HepG2 (cell line): ENCODE data around the gene EXOSC6. TPM values are rescaled to one million over a fixed set of nuclear protein-coding genes. Genes with fewer than 3 reads are reported as not detected.

Experiments
- ARHGAP35 ChIP-seq: sonication (generic); formaldehyde crosslinking; IDR thresholded peaks from 2 replicates; pipeline ENCODE4 v1.9.0; 2022; ENCODE audit warnings: mild to moderate bottlenecking, inconsistent platforms, moderate library complexity, missing genetic modification reagents, borderline replicate concordance
- BRCA1 ChIP-seq: sonication (generic); formaldehyde crosslinking; IDR thresholded peaks from 2 replicates; pipeline ENCODE4 v1.4.0; 2020; ENCODE audit warnings: missing genetic modification reagents
- DR1 ChIP-seq: sonication (generic); formaldehyde crosslinking; IDR thresholded peaks from 2 replicates; pipeline ENCODE4 v1.8.0; 2021; ENCODE audit warnings: mild to moderate bottlenecking, missing genetic modification reagents, inconsistent platforms
- HNF4A ChIP-seq: sonication (generic); formaldehyde crosslinking; IDR thresholded peaks from 2 replicates; pipeline ENCODE4 v1.4.0; 2020; ENCODE audit warnings: missing genetic modification reagents
- SIN3B ChIP-seq: fragments of 150-350 bp; IDR thresholded peaks from 2 replicates; pipeline ENCODE4 v1.6.1; 2014; ENCODE audit warnings: low read length
- SPEN ChIP-seq: sonication (generic); formaldehyde crosslinking; IDR thresholded peaks from 2 replicates; pipeline ENCODE4 v1.5.1; 2020; ENCODE audit warnings: low read depth, mild to moderate bottlenecking, missing genetic modification reagents
- ZFP90 ChIP-seq: sonication (generic); formaldehyde crosslinking; IDR thresholded peaks from 2 replicates; pipeline ENCODE4 v1.8.0; 2022; ENCODE audit warnings: missing genetic modification reagents, mild to moderate bottlenecking, inconsistent platforms, borderline replicate concordance
- ZFX ChIP-seq: sonication (generic); formaldehyde crosslinking; IDR thresholded peaks from 2 replicates; pipeline ENCODE4 v1.4.0; 2020; ENCODE audit warnings: mild to moderate bottlenecking, low read depth, missing genetic modification reagents, moderate library complexity
- ZNF143 ChIP-seq: sonication (generic); formaldehyde crosslinking; IDR thresholded peaks from 2 replicates; pipeline ENCODE4 v1.4.0; 2020; ENCODE audit warnings: missing genetic modification reagents
- ZNF225 ChIP-seq: sonication (generic); formaldehyde crosslinking; IDR thresholded peaks from 2 replicates; pipeline ENCODE4 v1.4.0; 2020; ENCODE audit warnings: mild to moderate bottlenecking, missing genetic modification reagents
- ZNF567 ChIP-seq: sonication (generic); formaldehyde crosslinking; IDR thresholded peaks from 2 replicates; pipeline ENCODE4 v1.8.1; 2023; ENCODE audit warnings: mild to moderate bottlenecking, missing genetic modification reagents, borderline replicate concordance
- ZNF761 ChIP-seq: sonication (generic); formaldehyde crosslinking; conservative IDR thresholded peaks from 2 replicates; pipeline ENCODE4 v1.4.0; 2020; ENCODE audit warnings: mild to moderate bottlenecking, missing genetic modification reagents
- polyA plus RNA-seq, 8 experiments: library from polyadenylated mRNA; depleted of rRNA in 3 of 8; stranded (reverse) in 7 of 8; unstranded in 1 of 8; fragments of >200 nt; fragmentation: Illumina TruSeq in 4 of 8; extraction: Trizol in 4 of 8; gene quantifications; 2 replicates each; pipeline versions ENCODE4 v1.2.1 to v1.2.3, GENCODE V29; 2011 to 2016; ENCODE audit warnings: low read depth in 4 of 8, missing spikeins in 1 of 8, mixed read lengths in 1 of 8; ENCODE audit not compliant: insufficient read depth in 1 of 8
- total RNA-seq, 5 experiments: library from RNA; depleted of rRNA; stranded (reverse); fragments of >200 nt; fragmentation: Illumina TruSeq; extraction: Trizol; gene quantifications; 2 replicates each; pipeline ENCODE4 v1.2.3, GENCODE V29; 2016; ENCODE audit warnings: low read depth in 1 of 5
- TF ChIP-seq, protein P1 (sequence below): IDR thresholded peaks from 2 replicates; pipeline ENCODE4 v1.6.1; 2016; ENCODE audit warnings: mild to moderate bottlenecking
- TF ChIP-seq, protein P2 (sequence below): sonication (generic); formaldehyde crosslinking; IDR thresholded peaks from 2 replicates; pipeline ENCODE4 v1.4.0; 2020; ENCODE audit warnings: missing genetic modification reagents, borderline replicate concordance
- TF ChIP-seq, protein P3 (sequence below): sonication (generic); formaldehyde crosslinking; IDR thresholded peaks from 2 replicates; pipeline ENCODE4 v1.5.0; 2020; ENCODE audit warnings: missing genetic modification reagents, mild to moderate bottlenecking, borderline replicate concordance
- TF ChIP-seq, protein P4 (sequence below), 2 experiments: sonication (generic) in 1 of 2; formaldehyde crosslinking in 1 of 2; IDR thresholded peaks; 2 replicates each; pipeline versions ENCODE4 v1.6.1 to v1.9.0; 2014 to 2022; ENCODE audit warnings: antibody characterized with exemption in 1 of 2, borderline replicate concordance in 1 of 2, inconsistent platforms in 1 of 2, low read depth in 1 of 2, missing genetic modification reagents in 1 of 2

The EXOSC6 gene
- total and polyA plus RNA-seq, 2 of the 13 experiments (the other 11 are each of a cell fraction or from before 2014, with no cell fraction given) = 13.1 to 39.9 TPM

DNA sequence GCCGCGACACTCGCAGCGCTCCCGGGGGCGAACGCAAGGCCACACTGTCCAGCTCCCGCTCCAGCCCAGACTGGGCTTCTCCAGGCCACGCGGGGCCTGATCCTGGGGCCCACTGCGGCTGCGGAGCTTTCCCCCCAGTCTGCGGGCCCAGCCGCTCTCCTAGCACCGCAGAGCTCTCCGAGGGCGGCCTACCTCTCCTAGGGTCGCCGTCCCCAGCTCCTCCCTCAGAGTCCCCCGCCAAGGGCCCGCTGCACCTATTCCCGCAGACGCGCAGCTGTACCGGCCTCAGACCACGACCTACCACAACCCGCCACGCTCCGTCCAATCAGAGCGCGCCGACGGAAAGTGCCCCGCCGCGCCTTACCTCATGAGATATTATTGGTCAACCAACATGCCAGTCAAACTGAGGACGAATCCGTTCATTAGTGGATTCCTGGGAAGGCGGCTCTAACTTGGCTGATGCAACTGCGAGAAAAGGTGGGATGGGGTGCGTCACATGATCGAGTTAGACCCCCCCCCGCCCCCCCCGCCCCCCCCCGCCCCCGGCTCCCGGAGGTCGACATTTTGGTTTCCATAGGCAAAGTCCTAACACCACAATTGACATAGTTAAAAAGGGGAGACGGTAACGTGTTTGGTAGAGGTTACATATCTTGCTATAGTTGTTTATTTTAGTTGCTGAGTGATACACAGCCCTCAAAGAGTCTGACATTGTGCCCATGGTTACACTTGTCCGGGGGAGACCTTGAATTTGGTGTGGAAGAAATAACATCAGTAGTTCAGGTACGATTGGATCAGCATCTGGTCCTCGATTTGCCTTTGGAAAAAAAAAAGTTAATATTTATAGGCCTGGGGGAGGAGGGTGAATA is 37.7 kb upstream of the EXOSC6 start, which contains the start of gene AARS1 (continued):
- no peak; the same call in 1 of the 2 replicates for TF ChIP-seq ZNF143 (CRISPR knock-in tag)
- TF ChIP-seq ZNF761 (CRISPR knock-in tag) = 0 out of 2 replicates have a peak, but pooled peaks have one; percentile 45
- TF ChIP-seq ZNF225 (CRISPR knock-in tag) = peak; percentile 91
- peak; percentile 100 for TF ChIP-seq ZFX (CRISPR knock-in tag)
- TF ChIP-seq, protein P1, sequence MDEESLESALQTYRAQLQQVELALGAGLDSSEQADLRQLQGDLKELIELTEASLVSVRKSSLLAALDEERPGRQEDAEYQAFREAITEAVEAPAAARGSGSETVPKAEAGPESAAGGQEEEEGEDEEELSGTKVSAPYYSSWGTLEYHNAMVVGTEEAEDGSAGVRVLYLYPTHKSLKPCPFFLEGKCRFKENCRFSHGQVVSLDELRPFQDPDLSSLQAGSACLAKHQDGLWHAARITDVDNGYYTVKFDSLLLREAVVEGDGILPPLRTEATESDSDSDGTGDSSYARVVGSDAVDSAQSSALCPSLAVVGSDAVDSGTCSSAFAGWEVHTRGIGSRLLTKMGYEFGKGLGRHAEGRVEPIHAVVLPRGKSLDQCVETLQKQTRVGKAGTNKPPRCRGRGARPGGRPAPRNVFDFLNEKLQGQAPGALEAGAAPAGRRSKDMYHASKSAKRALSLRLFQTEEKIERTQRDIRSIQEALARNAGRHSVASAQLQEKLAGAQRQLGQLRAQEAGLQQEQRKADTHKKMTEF (CRISPR knock-in tag) = peak; percentile 91; the same call in 1 of the 2 replicates
- TF ChIP-seq, protein P2, sequence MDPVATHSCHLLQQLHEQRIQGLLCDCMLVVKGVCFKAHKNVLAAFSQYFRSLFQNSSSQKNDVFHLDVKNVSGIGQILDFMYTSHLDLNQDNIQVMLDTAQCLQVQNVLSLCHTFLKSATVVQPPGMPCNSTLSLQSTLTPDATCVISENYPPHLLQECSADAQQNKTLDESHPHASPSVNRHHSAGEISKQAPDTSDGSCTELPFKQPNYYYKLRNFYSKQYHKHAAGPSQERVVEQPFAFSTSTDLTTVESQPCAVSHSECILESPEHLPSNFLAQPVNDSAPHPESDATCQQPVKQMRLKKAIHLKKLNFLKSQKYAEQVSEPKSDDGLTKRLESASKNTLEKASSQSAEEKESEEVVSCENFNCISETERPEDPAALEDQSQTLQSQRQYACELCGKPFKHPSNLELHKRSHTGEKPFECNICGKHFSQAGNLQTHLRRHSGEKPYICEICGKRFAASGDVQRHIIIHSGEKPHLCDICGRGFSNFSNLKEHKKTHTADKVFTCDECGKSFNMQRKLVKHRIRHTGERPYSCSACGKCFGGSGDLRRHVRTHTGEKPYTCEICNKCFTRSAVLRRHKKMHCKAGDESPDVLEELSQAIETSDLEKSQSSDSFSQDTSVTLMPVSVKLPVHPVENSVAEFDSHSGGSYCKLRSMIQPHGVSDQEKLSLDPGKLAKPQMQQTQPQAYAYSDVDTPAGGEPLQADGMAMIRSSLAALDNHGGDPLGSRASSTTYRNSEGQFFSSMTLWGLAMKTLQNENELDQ (CRISPR knock-in tag) = no peak
- TF ChIP-seq ARHGAP35 = peak; percentile 79; the same call in 1 of the 2 replicates
- TF ChIP-seq, protein P3, sequence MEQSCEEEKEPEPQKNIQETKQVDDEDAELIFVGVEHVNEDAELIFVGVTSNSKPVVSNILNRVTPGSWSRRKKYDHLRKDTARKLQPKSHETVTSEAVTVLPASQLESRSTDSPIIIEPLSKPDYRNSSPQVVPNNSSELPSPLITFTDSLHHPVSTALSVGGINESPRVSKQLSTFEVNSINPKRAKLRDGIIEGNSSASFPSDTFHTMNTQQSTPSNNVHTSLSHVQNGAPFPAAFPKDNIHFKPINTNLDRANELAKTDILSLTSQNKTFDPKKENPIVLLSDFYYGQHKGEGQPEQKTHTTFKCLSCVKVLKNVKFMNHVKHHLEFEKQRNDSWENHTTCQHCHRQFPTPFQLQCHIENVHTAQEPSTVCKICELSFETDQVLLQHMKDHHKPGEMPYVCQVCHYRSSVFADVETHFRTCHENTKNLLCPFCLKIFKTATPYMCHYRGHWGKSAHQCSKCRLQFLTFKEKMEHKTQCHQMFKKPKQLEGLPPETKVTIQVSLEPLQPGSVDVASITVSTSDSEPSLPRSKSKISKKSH (CRISPR knock-in tag) = peak; percentile 87
- peak; percentile 46; the same call in 1 of the 2 replicates for TF ChIP-seq HNF4A
- peak; percentile 89 for TF ChIP-seq BRCA1 (CRISPR knock-in tag)
- no peak for TF ChIP-seq ZNF567
- peak; percentile 94; the same call in 1 of the 2 replicates for TF ChIP-seq ZFP90 (CRISPR knock-in tag)
- peak; percentile 83 for TF ChIP-seq SPEN
- peak; percentile 89 for TF ChIP-seq DR1 (CRISPR knock-in tag)
- TF ChIP-seq, protein P4, sequence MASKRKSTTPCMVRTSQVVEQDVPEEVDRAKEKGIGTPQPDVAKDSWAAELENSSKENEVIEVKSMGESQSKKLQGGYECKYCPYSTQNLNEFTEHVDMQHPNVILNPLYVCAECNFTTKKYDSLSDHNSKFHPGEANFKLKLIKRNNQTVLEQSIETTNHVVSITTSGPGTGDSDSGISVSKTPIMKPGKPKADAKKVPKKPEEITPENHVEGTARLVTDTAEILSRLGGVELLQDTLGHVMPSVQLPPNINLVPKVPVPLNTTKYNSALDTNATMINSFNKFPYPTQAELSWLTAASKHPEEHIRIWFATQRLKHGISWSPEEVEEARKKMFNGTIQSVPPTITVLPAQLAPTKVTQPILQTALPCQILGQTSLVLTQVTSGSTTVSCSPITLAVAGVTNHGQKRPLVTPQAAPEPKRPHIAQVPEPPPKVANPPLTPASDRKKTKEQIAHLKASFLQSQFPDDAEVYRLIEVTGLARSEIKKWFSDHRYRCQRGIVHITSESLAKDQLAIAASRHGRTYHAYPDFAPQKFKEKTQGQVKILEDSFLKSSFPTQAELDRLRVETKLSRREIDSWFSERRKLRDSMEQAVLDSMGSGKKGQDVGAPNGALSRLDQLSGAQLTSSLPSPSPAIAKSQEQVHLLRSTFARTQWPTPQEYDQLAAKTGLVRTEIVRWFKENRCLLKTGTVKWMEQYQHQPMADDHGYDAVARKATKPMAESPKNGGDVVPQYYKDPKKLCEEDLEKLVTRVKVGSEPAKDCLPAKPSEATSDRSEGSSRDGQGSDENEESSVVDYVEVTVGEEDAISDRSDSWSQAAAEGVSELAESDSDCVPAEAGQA (IDR thresholded peaks at IDR 0.05; ENCODE audit: low read depth) = peak; percentile 11; the same call in 1 of the 2 replicates
- TF ChIP-seq, protein P4 (CRISPR knock-in tag; IDR thresholded peaks at IDR 0.05; ENCODE audit: borderline replicate concordance) = 0 out of 2 replicates have a peak, but pooled peaks have one; percentile 88
- 0 out of 2 replicates have a peak, but pooled peaks have one; percentile 34 for TF ChIP-seq SIN3B
